Measurements from ENCODE around the gene ZNG1A.
"Not testable (repeated sequence)": the region's sequence is repeated elsewhere in the genome, so short reads cannot be mapped to it uniquely, and the experiment has no call there.

The ZNG1A gene

GRCh38 chr9:178140-178825 is 573 bp downstream of the ZNG1A start:
- DNase-seq (ENCODE audit: low read depth, low spot score) = not testable (repeated sequence)

- not testable (repeated sequence) for DNase-seq (ENCODE audit: low read depth, low spot score)
Observed at GRCh38 chr9:169757-170156, 9.1 kb downstream of the ZNG1A start.

GRCh38 chr9:159871-160270 is 19.0 kb downstream of the ZNG1A start:
- DNase-seq (ENCODE audit: low read depth, low spot score) = not testable (repeated sequence)

- DNase-seq (ENCODE audit: low read depth, low spot score) = not testable (repeated sequence)
Observed at GRCh38 chr9:151173-151572, 27.7 kb downstream of the ZNG1A start.

- DNase-seq (ENCODE audit: low read depth, low spot score) = not testable (repeated sequence)
Observed at GRCh38 chr9:139880-140279, 39.0 kb downstream of the ZNG1A start.

- DNase-seq (ENCODE audit: low read depth, low spot score) = not testable (repeated sequence)
Observed at GRCh38 chr9:117995-118467, 60.8 kb downstream of the ZNG1A start, which contains the start of gene FOXD4. Gene FOXD4 (minus strand): TSS chr9:118417. CDS start chr9:118119, 298 bp downstream.

- DNase-seq (ENCODE audit: low read depth, low spot score) = not testable (repeated sequence)
Observed at GRCh38 chr9:117144-117994, 61.5 kb downstream of the ZNG1A start.

GRCh38 chr9:116239-117077 is 62.4 kb downstream of the ZNG1A start:
- DNase-seq (ENCODE audit: low read depth, low spot score) = not testable (repeated sequence)

- DNase-seq (ENCODE audit: low read depth, low spot score) = not testable (repeated sequence)
Observed at GRCh38 chr9:115118-115451, 63.8 kb downstream of the ZNG1A start.

- not testable (repeated sequence) for DNase-seq (ENCODE audit: low read depth, low spot score)
Observed at GRCh38 chr9:114267-115117, 64.4 kb downstream of the ZNG1A start.

GRCh38 chr9:113468-114266 is 65.2 kb downstream of the ZNG1A start:
- not testable (repeated sequence) for DNase-seq (ENCODE audit: low read depth, low spot score)

- not testable (repeated sequence) for DNase-seq (ENCODE audit: low read depth, low spot score)
Observed at GRCh38 chr9:112589-113467, 66.0 kb downstream of the ZNG1A start.

GRCh38 chr9:110672-111071 is 68.2 kb downstream of the ZNG1A start:
- DNase-seq (ENCODE audit: low read depth, low spot score) = not testable (repeated sequence)

GRCh38 chr9:109540-109939 is 69.3 kb downstream of the ZNG1A start:
- not testable (repeated sequence) for DNase-seq (ENCODE audit: low read depth, low spot score)

- not testable (repeated sequence) for DNase-seq (ENCODE audit: low read depth, low spot score)
Observed at GRCh38 chr9:108742-109495, 69.9 kb downstream of the ZNG1A start.

- not testable (repeated sequence) for DNase-seq (ENCODE audit: low read depth, low spot score)
Observed at GRCh38 chr9:105991-106390, 72.9 kb downstream of the ZNG1A start.

GRCh38 chr9:100430-100829 is 78.4 kb downstream of the ZNG1A start:
- not testable (repeated sequence) for DNase-seq (ENCODE audit: low read depth, low spot score)

GRCh38 chr9:99867-100266 is 79.0 kb downstream of the ZNG1A start:
- DNase-seq (ENCODE audit: low read depth, low spot score) = not testable (repeated sequence)
